SIG-M5 treated with dmso at 0.1 percent for 504 hours (cell line): Measurements from ENCODE around the gene WASF1.

Experiments
- DNase-seq: peaks from one replicate; lab custom pipeline; 2025; ENCODE audit not compliant: unreplicated experiment; lab: John Stamatoyannopoulos, UW

The WASF1 gene

GRCh38 chr6:110179406-110180227 is at the start of gene WASF1:
TSS of gene WASF1 (minus strand) at chr6:110179670. CDS start at chr6:110127601, 52,069 bp downstream.
- DNase-seq = peak; percentile 96

- DNase-seq = no peak
Measured at GRCh38 chr6:110226261-110226660, 46.8 kb upstream of the WASF1 start.

- no peak for DNase-seq
Measured at GRCh38 chr6:110221738-110222137, 42.3 kb upstream of the WASF1 start.

GRCh38 chr6:110217266-110217665 is 37.8 kb upstream of the WASF1 start:
- no peak for DNase-seq

GRCh38 chr6:110216140-110216539 is 36.7 kb upstream of the WASF1 start:
- no peak for DNase-seq

- no peak for DNase-seq
Measured at GRCh38 chr6:110214338-110214737, 34.9 kb upstream of the WASF1 start.

GRCh38 chr6:110211753-110212152 is 32.3 kb upstream of the WASF1 start:
- no peak for DNase-seq

- DNase-seq = no peak
Measured at GRCh38 chr6:110207652-110208051, 28.2 kb upstream of the WASF1 start.

- DNase-seq = no peak
Measured at GRCh38 chr6:110201151-110201884, 21.8 kb upstream of the WASF1 start.

- DNase-seq = no peak
Measured at GRCh38 chr6:110198561-110198960, 19.1 kb upstream of the WASF1 start.

- DNase-seq = no peak
Measured at GRCh38 chr6:110196874-110197273, 17.4 kb upstream of the WASF1 start.

GRCh38 chr6:110195639-110196038 is 16.2 kb upstream of the WASF1 start:
- no peak for DNase-seq

- no peak for DNase-seq
Measured at GRCh38 chr6:110191477-110191876, 12.0 kb upstream of the WASF1 start.

GRCh38 chr6:110190726-110191125 is 11.3 kb upstream of the WASF1 start:
- DNase-seq = no peak

GRCh38 chr6:110188791-110189190 is 9.3 kb upstream of the WASF1 start:
- DNase-seq = no peak

GRCh38 chr6:110185879-110186278 is 6.4 kb upstream of the WASF1 start:
- no peak for DNase-seq

- DNase-seq = peak; percentile 6
Measured at GRCh38 chr6:110183292-110183885, 3.9 kb upstream of the WASF1 start.

GRCh38 chr6:110181131-110182030 is 1.9 kb upstream of the WASF1 start:
- DNase-seq = peak; percentile 74

GRCh38 chr6:110180228-110181008 is 948 bp upstream of the WASF1 start, which contains the start of gene CDC40:
TSS of gene CDC40 (plus strand) at chr6:110180427. CDS start at chr6:110180445, 18 bp downstream.
- peak; percentile 86 for DNase-seq
